Neural cell (in vitro differentiated cells): ENCODE measurements around the gene SRC.

Source experiments
- EP300 ChIP-seq: fragments of 450-650 bp; conservative IDR thresholded peaks from 2 replicates; pipeline ENCODE4 v1.6.1; 2014; ENCODE audit warnings: antibody characterized with exemption, mild to moderate bottlenecking, moderate library complexity; ENCODE audit not compliant: poor library complexity, severe bottlenecking
- EZH2 ChIP-seq: fragments of 200-600, 300-800 bp; shearing (Covaris generic), sonication (generic); IDR thresholded peaks from 2 replicates; pipeline ENCODE4 v1.6.1; 2014; ENCODE audit warnings: antibody characterized with exemption, low read length, borderline replicate concordance, mild to moderate bottlenecking; ENCODE audit not compliant: insufficient read depth, poor library complexity, severe bottlenecking
- MXI1 ChIP-seq: fragments of 450-650 bp; conservative IDR thresholded peaks from 2 replicates; pipeline ENCODE4 v1.6.1; 2014; ENCODE audit warnings: antibody characterized with exemption, mild to moderate bottlenecking; ENCODE audit not compliant: poor library complexity, severe bottlenecking
- POLR2AphosphoS5 ChIP-seq: IDR thresholded peaks from 2 replicates; pipeline ENCODE4 v1.6.1; 2012
- RAD21 ChIP-seq: fragments of 450-650 bp; conservative IDR thresholded peaks from 2 replicates; pipeline ENCODE4 v1.6.1; 2014; ENCODE audit warnings: antibody characterized with exemption, mild to moderate bottlenecking, moderate library complexity
- TF ChIP-seq, protein P1 (sequence below): fragments of 450-650 bp; IDR thresholded peaks from 2 replicates; pipeline ENCODE4 v1.5.1; 2014; ENCODE audit warnings: antibody characterized with exemption, mild to moderate bottlenecking, moderate library complexity; ENCODE audit not compliant: poor library complexity, severe bottlenecking
- TF ChIP-seq, protein P2 (sequence below): IDR thresholded peaks from 2 replicates; pipeline ENCODE4 v1.6.1; 2012; ENCODE audit warnings: borderline replicate concordance

- TF ChIP-seq EZH2 (no peak), POLR2AphosphoS5 (no peak), MXI1 (no peak), EP300 (no peak), RAD21 (no peak)
- TF ChIP-seq, protein P1, sequence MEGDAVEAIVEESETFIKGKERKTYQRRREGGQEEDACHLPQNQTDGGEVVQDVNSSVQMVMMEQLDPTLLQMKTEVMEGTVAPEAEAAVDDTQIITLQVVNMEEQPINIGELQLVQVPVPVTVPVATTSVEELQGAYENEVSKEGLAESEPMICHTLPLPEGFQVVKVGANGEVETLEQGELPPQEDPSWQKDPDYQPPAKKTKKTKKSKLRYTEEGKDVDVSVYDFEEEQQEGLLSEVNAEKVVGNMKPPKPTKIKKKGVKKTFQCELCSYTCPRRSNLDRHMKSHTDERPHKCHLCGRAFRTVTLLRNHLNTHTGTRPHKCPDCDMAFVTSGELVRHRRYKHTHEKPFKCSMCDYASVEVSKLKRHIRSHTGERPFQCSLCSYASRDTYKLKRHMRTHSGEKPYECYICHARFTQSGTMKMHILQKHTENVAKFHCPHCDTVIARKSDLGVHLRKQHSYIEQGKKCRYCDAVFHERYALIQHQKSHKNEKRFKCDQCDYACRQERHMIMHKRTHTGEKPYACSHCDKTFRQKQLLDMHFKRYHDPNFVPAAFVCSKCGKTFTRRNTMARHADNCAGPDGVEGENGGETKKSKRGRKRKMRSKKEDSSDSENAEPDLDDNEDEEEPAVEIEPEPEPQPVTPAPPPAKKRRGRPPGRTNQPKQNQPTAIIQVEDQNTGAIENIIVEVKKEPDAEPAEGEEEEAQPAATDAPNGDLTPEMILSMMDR, result no peak
- TF ChIP-seq, protein P2, sequence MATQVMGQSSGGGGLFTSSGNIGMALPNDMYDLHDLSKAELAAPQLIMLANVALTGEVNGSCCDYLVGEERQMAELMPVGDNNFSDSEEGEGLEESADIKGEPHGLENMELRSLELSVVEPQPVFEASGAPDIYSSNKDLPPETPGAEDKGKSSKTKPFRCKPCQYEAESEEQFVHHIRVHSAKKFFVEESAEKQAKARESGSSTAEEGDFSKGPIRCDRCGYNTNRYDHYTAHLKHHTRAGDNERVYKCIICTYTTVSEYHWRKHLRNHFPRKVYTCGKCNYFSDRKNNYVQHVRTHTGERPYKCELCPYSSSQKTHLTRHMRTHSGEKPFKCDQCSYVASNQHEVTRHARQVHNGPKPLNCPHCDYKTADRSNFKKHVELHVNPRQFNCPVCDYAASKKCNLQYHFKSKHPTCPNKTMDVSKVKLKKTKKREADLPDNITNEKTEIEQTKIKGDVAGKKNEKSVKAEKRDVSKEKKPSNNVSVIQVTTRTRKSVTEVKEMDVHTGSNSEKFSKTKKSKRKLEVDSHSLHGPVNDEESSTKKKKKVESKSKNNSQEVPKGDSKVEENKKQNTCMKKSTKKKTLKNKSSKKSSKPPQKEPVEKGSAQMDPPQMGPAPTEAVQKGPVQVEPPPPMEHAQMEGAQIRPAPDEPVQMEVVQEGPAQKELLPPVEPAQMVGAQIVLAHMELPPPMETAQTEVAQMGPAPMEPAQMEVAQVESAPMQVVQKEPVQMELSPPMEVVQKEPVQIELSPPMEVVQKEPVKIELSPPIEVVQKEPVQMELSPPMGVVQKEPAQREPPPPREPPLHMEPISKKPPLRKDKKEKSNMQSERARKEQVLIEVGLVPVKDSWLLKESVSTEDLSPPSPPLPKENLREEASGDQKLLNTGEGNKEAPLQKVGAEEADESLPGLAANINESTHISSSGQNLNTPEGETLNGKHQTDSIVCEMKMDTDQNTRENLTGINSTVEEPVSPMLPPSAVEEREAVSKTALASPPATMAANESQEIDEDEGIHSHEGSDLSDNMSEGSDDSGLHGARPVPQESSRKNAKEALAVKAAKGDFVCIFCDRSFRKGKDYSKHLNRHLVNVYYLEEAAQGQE, result no peak
Observed at GRCh38 chr20:37417617-37418467, 71.9 kb downstream of the SRC start.
